HCT116 (cell line): Measurements from ENCODE around the gene PLD5. TPM values are rescaled to one million over a fixed set of nuclear protein-coding genes. Genes with fewer than 3 reads are reported as not detected.

Source experiments
- ATAC-seq: fragments of 200-7000 bp; cut with Tn5 transposase; 2 replicates; pipeline ENCODE4 v1.9.1; 2020; ENCODE audit warnings: mild to moderate bottlenecking, moderate library complexity
- BruUV-seq: library from RNA; stranded (reverse); fragments of 400-500 nt; replicated peaks from 2 replicates; lab custom pipeline; 2021; lab: Mats Ljungman, UMichigan
- CTCF ChIA-PET: fragments of 300-600 bp; sonication (Branson Sonifier 250); formaldehyde crosslinking; loops from one replicate; lab custom pipeline; 2021; ENCODE audit warnings: antibody characterized with exemption; lab: Charles Lee
- POLR2A ChIA-PET: fragments of 300-600, 350-600 bp; sonication (Branson Sonifier 250); formaldehyde crosslinking; loops from one replicate; lab custom pipeline; 2021; ENCODE audit warnings: antibody characterized with exemption; lab: Charles Lee
- RAD21 ChIA-PET, 2 experiments: fragments of 300-600 bp; sonication (Branson Sonifier 250); formaldehyde crosslinking; loops; one replicate each; lab custom pipeline; 2023; ENCODE audit warnings: low total read pairs in 2 of 2; ENCODE audit not compliant: uncharacterized antibody in 2 of 2, unreplicated experiment in 2 of 2, low non-redundant PET in 1 of 2; lab: Charles Lee
- DNase-seq: peaks from one replicate; pipeline ENCODE4 v3.0.0-alpha.2; 2010; ENCODE audit warnings: low read depth, low spot score
- H2AFZ ChIP-seq: fragments of 200-600 bp; shearing (Covaris generic), sonication (generic); 2 replicates; pipeline ENCODE4 v1.6.1; 2017; ENCODE audit warnings: low read depth, mixed run types, mixed read lengths, antibody characterized with exemption, low read length; ENCODE audit not compliant: poor library complexity, severe bottlenecking
- H3K27ac ChIP-seq: 2 replicates; pipeline ENCODE4 v1.5.1; 2012; ENCODE audit warnings: low read depth, low read length
- H3K27me3 ChIP-seq: fragments of 200-600 bp; sonication (generic); 2 replicates; pipeline ENCODE4 v1.6.1; 2016; ENCODE audit warnings: mixed run types, low read length, mixed read lengths; ENCODE audit not compliant: insufficient read depth
- H3K36me3 ChIP-seq, 2 experiments: fragments of 200-500 bp in 1 of 2; fragments of 200-600 bp in 1 of 2; sonication (Bioruptor generic) in 1 of 2; sonication (generic) in 1 of 2; 2 replicates each; pipeline versions ENCODE4 v1.5.1 to v1.6.1; 2014 to 2016; ENCODE audit warnings: low read length in 2 of 2, inconsistent platforms in 1 of 2, mixed read lengths in 1 of 2, mixed run types in 1 of 2; ENCODE audit not compliant: insufficient read depth in 2 of 2, control insufficient read depth in 1 of 2
- H3K4me1 ChIP-seq, 2 experiments: fragments of 200-600 bp in 1 of 2; sonication (generic) in 1 of 2; 2 replicates each; pipeline versions ENCODE4 v1.5.1 to v1.6.1; 2012 to 2017; ENCODE audit warnings: low read length in 2 of 2, inconsistent platforms in 1 of 2, mild to moderate bottlenecking in 1 of 2, mixed read lengths in 1 of 2, mixed run types in 1 of 2, moderate library complexity in 1 of 2; ENCODE audit not compliant: insufficient read depth in 2 of 2, control insufficient read depth in 1 of 2
- H3K4me2 ChIP-seq: fragments of 200-600 bp; sonication (generic); 2 replicates; pipeline ENCODE4 v1.6.1; 2017; ENCODE audit warnings: mixed run types, low read length, mixed read lengths
- H3K4me3 ChIP-seq, 2 experiments: fragments of 200-600 bp in 1 of 2; sonication (generic) in 1 of 2; replicated peaks in 1 of 2; 2 replicates each; pipeline ENCODE4 v1.5.1; 2011 to 2016; ENCODE audit warnings: low read length in 2 of 2, control low read depth in 1 of 2, low read depth in 1 of 2, mild to moderate bottlenecking in 1 of 2, mixed read lengths in 1 of 2, mixed run types in 1 of 2
- H3K79me2 ChIP-seq: fragments of 200-600 bp; sonication (generic); 2 replicates; pipeline ENCODE4 v1.6.1; 2017; ENCODE audit warnings: mild to moderate bottlenecking, mixed run types, low read length, moderate library complexity, mixed read lengths; ENCODE audit not compliant: insufficient read depth
- H3K9ac ChIP-seq: fragments of 200-600 bp; sonication (generic); 2 replicates; pipeline ENCODE4 v1.6.1; 2016; ENCODE audit warnings: low read length, mixed read lengths
- H3K9me2 ChIP-seq: fragments of 200-600 bp; sonication (generic), shearing (Covaris generic); 2 replicates; pipeline ENCODE4 v1.6.1; 2017; ENCODE audit warnings: mixed run types, mild to moderate bottlenecking, moderate library complexity; ENCODE audit not compliant: insufficient read depth
- H3K9me3 ChIP-seq, 2 experiments: fragments of 200-500 bp in 1 of 2; fragments of 200-600 bp in 1 of 2; sonication (Bioruptor generic) in 1 of 2; sonication (generic) in 1 of 2; 2 replicates each; pipeline ENCODE4 v1.6.1; 2014 to 2017; ENCODE audit warnings: low read length in 2 of 2, mixed read lengths in 2 of 2, inconsistent platforms in 1 of 2, low read depth in 1 of 2, mild to moderate bottlenecking in 1 of 2, mixed run types in 1 of 2, moderate library complexity in 1 of 2; ENCODE audit not compliant: control insufficient read depth in 1 of 2, insufficient read depth in 1 of 2
- H4K20me1 ChIP-seq: fragments of 200-600 bp; sonication (generic), shearing (Covaris generic); 2 replicates; pipeline ENCODE4 v1.6.1; 2017; ENCODE audit warnings: mixed run types, mild to moderate bottlenecking, moderate library complexity; ENCODE audit not compliant: insufficient read depth
- EGR1 ChIP-seq: IDR thresholded peaks from 2 replicates; pipeline ENCODE4 v1.6.1; 2012; ENCODE audit warnings: low read depth
- ELF1 ChIP-seq: IDR thresholded peaks from 2 replicates; pipeline ENCODE4 v1.6.1; 2012; ENCODE audit warnings: low read depth, borderline replicate concordance
- FOSL1 ChIP-seq: IDR thresholded peaks from 2 replicates; pipeline ENCODE4 v1.6.1; 2012; ENCODE audit warnings: low read depth
- RAD21 ChIP-seq: IDR thresholded peaks from 2 replicates; pipeline ENCODE4 v1.6.1; 2012; ENCODE audit warnings: low read depth, mild to moderate bottlenecking
- SRF ChIP-seq: IDR thresholded peaks from 2 replicates; pipeline ENCODE4 v1.6.1; 2012; ENCODE audit warnings: low read depth
- TCF7L2 ChIP-seq: IDR thresholded peaks from 2 replicates; pipeline ENCODE4 v1.7.0; 2011; ENCODE audit warnings: borderline replicate concordance, inconsistent platforms; ENCODE audit not compliant: insufficient read depth, insufficient read length; ENCODE audit errors: extremely low read depth
- ZNF274 ChIP-seq: fragments of 200-500 bp; sonication (Bioruptor generic); IDR thresholded peaks from 2 replicates; pipeline ENCODE4 v1.6.1; 2014; ENCODE audit warnings: mild to moderate bottlenecking, low read depth, low read length, inconsistent platforms
- intact Hi-C: fragments of 100-400 bp; cut with micrococcal nuclease; formaldehyde crosslinking; loops from 2 replicates; pipeline ENCODE4 v1.10.0; 2022
- total RNA-seq: library from RNA; stranded (reverse); gene quantifications from one replicate; pipeline ENCODE4 v1.2.1, GENCODE V29; 2021; ENCODE audit not compliant: unreplicated experiment
- TF ChIP-seq, protein P1 (sequence below): IDR thresholded peaks from 2 replicates; pipeline ENCODE4 v1.6.1; 2012
- TF ChIP-seq, protein P2 (sequence below), 3 experiments: fragments of 200-600 bp in 1 of 3; sonication (generic) in 1 of 3; IDR thresholded peaks in 2 of 3; conservative IDR thresholded peaks in 1 of 3; 2 replicates each; pipeline ENCODE4 v1.5.1; 2012 to 2017; ENCODE audit warnings: low read depth in 2 of 3, low read length in 2 of 3, antibody characterized with exemption in 1 of 3, borderline replicate concordance in 1 of 3, control low read depth in 1 of 3, mild to moderate bottlenecking in 1 of 3, mixed read lengths in 1 of 3, mixed run types in 1 of 3, moderate library complexity in 1 of 3; ENCODE audit not compliant: insufficient read depth in 1 of 3
- TF ChIP-seq, protein P3 (sequence below): IDR thresholded peaks from 2 replicates; pipeline ENCODE4 v1.6.1; 2012

Gene PLD5
- total RNA-seq, 1 experiment from 2014 or later = not detected

DNA sequence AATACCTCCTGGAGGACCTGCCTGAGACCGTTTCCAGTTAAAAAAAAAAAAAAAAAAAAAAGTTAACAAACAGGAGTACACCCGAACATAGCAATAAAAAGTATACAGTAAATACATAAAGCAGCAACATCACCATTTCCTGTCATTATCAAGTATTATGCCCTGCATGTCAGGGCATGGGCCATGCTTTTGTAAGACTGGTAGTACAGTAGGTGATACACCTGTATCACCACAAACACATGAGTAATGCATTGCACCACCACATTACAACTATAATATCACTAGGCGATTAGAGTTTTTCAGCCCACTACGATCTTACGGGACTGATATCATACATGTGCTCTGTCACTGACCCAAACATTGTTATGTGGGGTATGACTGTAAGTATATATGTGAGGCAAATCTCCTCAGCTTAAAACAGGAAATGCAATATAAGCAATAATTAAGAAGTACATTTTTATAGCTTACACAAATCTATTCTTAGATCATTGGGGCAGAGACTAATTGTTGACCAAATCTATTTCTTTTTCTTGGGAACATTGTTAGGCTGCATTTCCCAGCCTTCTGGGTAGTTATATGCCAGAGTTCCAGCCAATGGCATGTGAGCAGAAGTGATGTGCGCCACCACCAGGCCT is 98.1 kb downstream of the PLD5 start:
- ChIA-PET POLR2A (no interaction called here), CTCF (no interaction called here), RAD21 (no interaction called here)
- no peak overlapping the region for H3K27ac ChIP-seq
- H2AFZ ChIP-seq = no peak overlapping the region
- TF ChIP-seq, protein P1, sequence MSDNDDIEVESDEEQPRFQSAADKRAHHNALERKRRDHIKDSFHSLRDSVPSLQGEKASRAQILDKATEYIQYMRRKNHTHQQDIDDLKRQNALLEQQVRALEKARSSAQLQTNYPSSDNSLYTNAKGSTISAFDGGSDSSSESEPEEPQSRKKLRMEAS = no peak
- TF ChIP-seq ZNF274 (no peak), RAD21 (no peak), TCF7L2 (no peak), ELF1 (no peak), SRF (no peak), EGR1 (no peak), FOSL1 (no peak)
- TF ChIP-seq, protein P2, sequence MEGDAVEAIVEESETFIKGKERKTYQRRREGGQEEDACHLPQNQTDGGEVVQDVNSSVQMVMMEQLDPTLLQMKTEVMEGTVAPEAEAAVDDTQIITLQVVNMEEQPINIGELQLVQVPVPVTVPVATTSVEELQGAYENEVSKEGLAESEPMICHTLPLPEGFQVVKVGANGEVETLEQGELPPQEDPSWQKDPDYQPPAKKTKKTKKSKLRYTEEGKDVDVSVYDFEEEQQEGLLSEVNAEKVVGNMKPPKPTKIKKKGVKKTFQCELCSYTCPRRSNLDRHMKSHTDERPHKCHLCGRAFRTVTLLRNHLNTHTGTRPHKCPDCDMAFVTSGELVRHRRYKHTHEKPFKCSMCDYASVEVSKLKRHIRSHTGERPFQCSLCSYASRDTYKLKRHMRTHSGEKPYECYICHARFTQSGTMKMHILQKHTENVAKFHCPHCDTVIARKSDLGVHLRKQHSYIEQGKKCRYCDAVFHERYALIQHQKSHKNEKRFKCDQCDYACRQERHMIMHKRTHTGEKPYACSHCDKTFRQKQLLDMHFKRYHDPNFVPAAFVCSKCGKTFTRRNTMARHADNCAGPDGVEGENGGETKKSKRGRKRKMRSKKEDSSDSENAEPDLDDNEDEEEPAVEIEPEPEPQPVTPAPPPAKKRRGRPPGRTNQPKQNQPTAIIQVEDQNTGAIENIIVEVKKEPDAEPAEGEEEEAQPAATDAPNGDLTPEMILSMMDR (IDR thresholded peaks at IDR 0.05 in 2 of 3, conservative IDR thresholded peaks at IDR 0.05 in 1 of 3; ENCODE audit: borderline replicate concordance in 1 of 3, insufficient read depth in 1 of 3, low read depth in 2 of 3, low read length in 2 of 3) = no peak
- TF ChIP-seq, protein P3, sequence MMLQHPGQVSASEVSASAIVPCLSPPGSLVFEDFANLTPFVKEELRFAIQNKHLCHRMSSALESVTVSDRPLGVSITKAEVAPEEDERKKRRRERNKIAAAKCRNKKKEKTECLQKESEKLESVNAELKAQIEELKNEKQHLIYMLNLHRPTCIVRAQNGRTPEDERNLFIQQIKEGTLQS = no peak
- no peaks in the 10 kb centered on the region for H3K79me2 ChIP-seq
- intact Hi-C loops = no loop called here
- H3K36me3 ChIP-seq = no peaks in the 10 kb centered on the region
- H3K9me2 ChIP-seq = no peaks in the 10 kb centered on the region
- H3K9me3 ChIP-seq = no peaks in the 10 kb centered on the region
- H3K4me2 ChIP-seq = no peak overlapping the region
- H3K9ac ChIP-seq = no peak overlapping the region
- no peak for ATAC-seq
- no peak for DNase-seq
- no peaks in the 10 kb centered on the region for H4K20me1 ChIP-seq
- no TSS peak for BruUV-seq
- no peaks in the 10 kb centered on the region for H3K27me3 ChIP-seq
- H3K4me3 ChIP-seq = no peak overlapping the region
- H3K4me1 ChIP-seq = no peaks in the 10 kb centered on the region
